ENCODE data around the gene TENT5C.
A peak's percentile ranks its signal among the peaks of the same experiment; 100 is the strongest.

Gene TENT5C

GRCh38 chr1:117594261-117594990 is 11.4 kb upstream of the TENT5C start:
- DNase-seq, result no peak

GRCh38 chr1:117596023-117596720 is 9.7 kb upstream of the TENT5C start:
- no peak for DNase-seq

- no peak for DNase-seq
These were observed 7.4 kb upstream of the TENT5C start for GRCh38 chr1:117598489-117598888.

GRCh38 chr1:117599286-117600221 is 6.3 kb upstream of the TENT5C start:
- DNase-seq, result no peak

- DNase-seq, result no peak
These were observed 5.4 kb upstream of the TENT5C start for GRCh38 chr1:117600325-117600943.

- DNase-seq, result no peak
These were observed 4.9 kb upstream of the TENT5C start for GRCh38 chr1:117600966-117601365.

- no peak for DNase-seq
These were observed 3.0 kb upstream of the TENT5C start for GRCh38 chr1:117602862-117603261.

- no peak for DNase-seq
These were observed 579 bp upstream of the TENT5C start for GRCh38 chr1:117605164-117605773.

- peak; percentile 71 for DNase-seq
These were observed 992 bp downstream of the TENT5C start for GRCh38 chr1:117606649-117607430.

- DNase-seq, result peak; percentile 24
These were observed 1.6 kb downstream of the TENT5C start for GRCh38 chr1:117607471-117607870.

GRCh38 chr1:117608115-117608615 is 2.3 kb downstream of the TENT5C start:
- DNase-seq, result no peak

GRCh38 chr1:117608758-117609157 is 2.9 kb downstream of the TENT5C start:
- DNase-seq, result no peak

- no peak for DNase-seq
These were observed 3.6 kb downstream of the TENT5C start for GRCh38 chr1:117609471-117609911.

GRCh38 chr1:117610036-117610435 is 4.2 kb downstream of the TENT5C start:
- DNase-seq, result no peak

- DNase-seq, result no peak
These were observed 5.3 kb downstream of the TENT5C start for GRCh38 chr1:117611121-117611601.

GRCh38 chr1:117611894-117612483 is 6.1 kb downstream of the TENT5C start:
- DNase-seq, result no peak

GRCh38 chr1:117612517-117613248 is 6.8 kb downstream of the TENT5C start:
- no peak for DNase-seq

- no peak for DNase-seq
These were observed 7.6 kb downstream of the TENT5C start for GRCh38 chr1:117613249-117613968.
